Measurements from ENCODE around the gene ACMSD.

ACMSD gene

GRCh38 chr2:134862674-134863073 lies 24.3 kb downstream of the ACMSD start:
- DNase-seq (ENCODE audit: low read depth), result no peak
- H3K4me3 ChIP-seq (ENCODE audit: low read depth, low read length), result no peak overlapping the region
- TF ChIP-seq CTCF (IDR thresholded peaks at IDR 0.05; ENCODE audit: insufficient read depth, low read depth, low read length, missing control alignments), result no peak

- no peak for DNase-seq (ENCODE audit: low read depth)
- no peak overlapping the region for H3K4me3 ChIP-seq (ENCODE audit: low read depth, low read length)
- TF ChIP-seq CTCF (IDR thresholded peaks at IDR 0.05; ENCODE audit: insufficient read depth, low read depth, low read length, missing control alignments), result no peak
Measured at GRCh38 chr2:134863446-134863845, 25.0 kb downstream of the ACMSD start.

- DNase-seq (ENCODE audit: low read depth), result no peak
- H3K4me3 ChIP-seq (ENCODE audit: low read depth, low read length), result no peak overlapping the region
- TF ChIP-seq CTCF (IDR thresholded peaks at IDR 0.05; ENCODE audit: insufficient read depth, low read depth, low read length, missing control alignments), result no peak
Measured at GRCh38 chr2:134865067-134865787, 26.8 kb downstream of the ACMSD start.

GRCh38 chr2:134866498-134867099 lies 28.2 kb downstream of the ACMSD start:
- DNase-seq (ENCODE audit: low read depth), result no peak
- no peak for TF ChIP-seq CTCF (IDR thresholded peaks at IDR 0.05; ENCODE audit: insufficient read depth, low read depth, low read length, missing control alignments)
- H3K4me3 ChIP-seq (ENCODE audit: low read depth, low read length), result no peak overlapping the region

- no peak for DNase-seq (ENCODE audit: low read depth)
- TF ChIP-seq CTCF (IDR thresholded peaks at IDR 0.05; ENCODE audit: insufficient read depth, low read depth, low read length, missing control alignments), result no peak
- H3K4me3 ChIP-seq (ENCODE audit: low read depth, low read length), result no peak overlapping the region
Measured at GRCh38 chr2:134869946-134870736, 31.7 kb downstream of the ACMSD start.

- H3K4me3 ChIP-seq (ENCODE audit: low read depth, low read length), result no peak overlapping the region
- no peak for DNase-seq (ENCODE audit: low read depth)
- no peak for TF ChIP-seq CTCF (IDR thresholded peaks at IDR 0.05; ENCODE audit: insufficient read depth, low read depth, low read length, missing control alignments)
Measured at GRCh38 chr2:134873152-134873551, 34.7 kb downstream of the ACMSD start.

Data from GM12865 (cell line).